ENCODE results near the gene CASZ1.

CASZ1 gene

GRCh38 chr1:10674700-10675609 lies 121.5 kb downstream of the CASZ1 start:
- DNase-seq (ENCODE audit: low read depth in 1 of 2, low spot score in 1 of 2), result no peak
- Histone ChIP-seq H3K27me3 (ENCODE audit: insufficient read depth, poor library complexity, severe bottlenecking) (no peaks in the 10 kb centered on the region), H3K27ac (replicated peaks) (no peak overlapping the region), H3K4me3 (replicated peaks; ENCODE audit: insufficient read depth, low read length) (no peak overlapping the region)
- TF ChIP-seq, protein P1, sequence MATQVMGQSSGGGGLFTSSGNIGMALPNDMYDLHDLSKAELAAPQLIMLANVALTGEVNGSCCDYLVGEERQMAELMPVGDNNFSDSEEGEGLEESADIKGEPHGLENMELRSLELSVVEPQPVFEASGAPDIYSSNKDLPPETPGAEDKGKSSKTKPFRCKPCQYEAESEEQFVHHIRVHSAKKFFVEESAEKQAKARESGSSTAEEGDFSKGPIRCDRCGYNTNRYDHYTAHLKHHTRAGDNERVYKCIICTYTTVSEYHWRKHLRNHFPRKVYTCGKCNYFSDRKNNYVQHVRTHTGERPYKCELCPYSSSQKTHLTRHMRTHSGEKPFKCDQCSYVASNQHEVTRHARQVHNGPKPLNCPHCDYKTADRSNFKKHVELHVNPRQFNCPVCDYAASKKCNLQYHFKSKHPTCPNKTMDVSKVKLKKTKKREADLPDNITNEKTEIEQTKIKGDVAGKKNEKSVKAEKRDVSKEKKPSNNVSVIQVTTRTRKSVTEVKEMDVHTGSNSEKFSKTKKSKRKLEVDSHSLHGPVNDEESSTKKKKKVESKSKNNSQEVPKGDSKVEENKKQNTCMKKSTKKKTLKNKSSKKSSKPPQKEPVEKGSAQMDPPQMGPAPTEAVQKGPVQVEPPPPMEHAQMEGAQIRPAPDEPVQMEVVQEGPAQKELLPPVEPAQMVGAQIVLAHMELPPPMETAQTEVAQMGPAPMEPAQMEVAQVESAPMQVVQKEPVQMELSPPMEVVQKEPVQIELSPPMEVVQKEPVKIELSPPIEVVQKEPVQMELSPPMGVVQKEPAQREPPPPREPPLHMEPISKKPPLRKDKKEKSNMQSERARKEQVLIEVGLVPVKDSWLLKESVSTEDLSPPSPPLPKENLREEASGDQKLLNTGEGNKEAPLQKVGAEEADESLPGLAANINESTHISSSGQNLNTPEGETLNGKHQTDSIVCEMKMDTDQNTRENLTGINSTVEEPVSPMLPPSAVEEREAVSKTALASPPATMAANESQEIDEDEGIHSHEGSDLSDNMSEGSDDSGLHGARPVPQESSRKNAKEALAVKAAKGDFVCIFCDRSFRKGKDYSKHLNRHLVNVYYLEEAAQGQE (IDR thresholded peaks at IDR 0.05; ENCODE audit: insufficient replicate concordance, low read depth), result no peak
- TF ChIP-seq CTCF (IDR thresholded peaks at IDR 0.05; ENCODE audit: insufficient read depth, low read length) (no peak), POLR2AphosphoS5 (IDR thresholded peaks at IDR 0.05; ENCODE audit: low read depth) (no peak), GABPA (IDR thresholded peaks at IDR 0.05; ENCODE audit: low read depth) (no peak), SPI1 (IDR thresholded peaks at IDR 0.05; ENCODE audit: borderline replicate concordance, low read depth) (no peak)

GRCh38 chr1:10674222-10674621 lies 122.2 kb downstream of the CASZ1 start:
- Histone ChIP-seq H3K27me3 (ENCODE audit: insufficient read depth, poor library complexity, severe bottlenecking) (no peaks in the 10 kb centered on the region), H3K4me3 (replicated peaks; ENCODE audit: insufficient read depth, low read length) (no peak overlapping the region), H3K27ac (replicated peaks) (no peak overlapping the region)
- no peak for DNase-seq (ENCODE audit: low read depth in 1 of 2, low spot score in 1 of 2)
- no peak for TF ChIP-seq CTCF (IDR thresholded peaks at IDR 0.05; ENCODE audit: insufficient read depth, low read length)
- TF ChIP-seq, protein P1 (IDR thresholded peaks at IDR 0.05; ENCODE audit: insufficient replicate concordance, low read depth), result no peak
- no peak for TF ChIP-seq GABPA (IDR thresholded peaks at IDR 0.05; ENCODE audit: low read depth)
- TF ChIP-seq POLR2AphosphoS5 (IDR thresholded peaks at IDR 0.05; ENCODE audit: low read depth), result no peak
- no peak for TF ChIP-seq SPI1 (IDR thresholded peaks at IDR 0.05; ENCODE audit: borderline replicate concordance, low read depth)

DNA sequence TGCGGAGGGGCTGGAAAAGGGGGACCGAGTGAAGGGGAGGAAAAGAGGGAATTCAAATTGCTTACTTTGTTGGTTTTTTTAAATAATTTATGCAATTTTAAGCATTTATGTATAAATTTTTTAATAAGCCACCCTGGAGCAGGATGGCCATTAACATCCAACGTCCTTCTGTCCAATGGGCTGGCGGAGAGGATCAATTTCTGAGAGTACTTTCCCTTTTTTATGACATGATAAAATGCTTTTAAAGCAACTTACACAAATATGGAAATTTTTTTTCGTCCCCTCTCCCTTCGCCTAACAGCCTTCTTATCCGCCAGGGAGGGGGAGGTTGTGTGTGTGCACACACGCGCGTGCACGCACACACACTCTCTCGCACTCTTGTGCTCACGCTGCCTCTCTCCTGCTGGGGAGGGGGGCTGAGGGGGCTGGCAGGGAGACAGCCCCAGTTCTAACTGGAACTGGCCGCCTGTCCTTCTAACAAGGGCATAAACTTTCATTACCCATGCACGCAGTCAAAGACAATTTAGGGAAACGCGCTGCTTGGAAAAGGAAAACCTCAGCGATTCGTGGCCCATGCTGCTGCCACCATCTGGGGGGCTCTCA lies 123.2 kb downstream of the CASZ1 start:
- TF ChIP-seq SPI1 (IDR thresholded peaks at IDR 0.05; ENCODE audit: borderline replicate concordance, low read depth) (no peak), CTCF (IDR thresholded peaks at IDR 0.05; ENCODE audit: insufficient read depth, low read length) (no peak)
- no peaks in the 10 kb centered on the region for H3K27me3 ChIP-seq (ENCODE audit: insufficient read depth, poor library complexity, severe bottlenecking)
- no peak overlapping the region for H3K27ac ChIP-seq (replicated peaks)
- no peak for DNase-seq (ENCODE audit: low read depth in 1 of 2, low spot score in 1 of 2)
- H3K4me3 ChIP-seq (replicated peaks; ENCODE audit: insufficient read depth, low read length), result no peak overlapping the region
